Omental fat pad (tissue), 4 donors: ENCODE results near the gene OSMR. TPM values are rescaled to one million over a fixed set of nuclear protein-coding genes. Genes with fewer than 3 reads are reported as not detected.
"Not testable (repeated sequence)": the region's sequence is repeated elsewhere in the genome, so short reads cannot be mapped to it uniquely, and the experiment has no call there.

Experiments used
- ATAC-seq: fragments of 150-250 bp; one replicate; pipeline ENCODE4 v1.9.1; 2016; ENCODE audit warnings: mild to moderate bottlenecking, moderate library complexity; ENCODE audit not compliant: low FRiP score
- DNase-seq: peaks from one replicate; pipeline ENCODE4 v3.0.0-alpha.2; 2019; ENCODE audit warnings: low spot score
- total RNA-seq, 4 donors: library from RNA; depleted of rRNA; stranded (reverse); fragments of >200 nt; gene quantifications; one replicate each; pipeline ENCODE4 v1.1.0, GENCODE V29; 2016
- TF ChIP-seq, protein P1 (sequence below), 3 donors: fragments of 450-650 bp; IDR thresholded peaks; one replicate each; pipeline ENCODE4 v1.5.1; 2016 to 2017; ENCODE audit warnings: antibody characterized with exemption in 3 of 3, mild to moderate bottlenecking in 3 of 3, moderate library complexity in 2 of 3

Gene OSMR
- total RNA-seq, 4 donors from 2014 or later, result 51.7 to 180 (median 108) TPM

- DNase-seq, result no peak
- TF ChIP-seq, protein P1, sequence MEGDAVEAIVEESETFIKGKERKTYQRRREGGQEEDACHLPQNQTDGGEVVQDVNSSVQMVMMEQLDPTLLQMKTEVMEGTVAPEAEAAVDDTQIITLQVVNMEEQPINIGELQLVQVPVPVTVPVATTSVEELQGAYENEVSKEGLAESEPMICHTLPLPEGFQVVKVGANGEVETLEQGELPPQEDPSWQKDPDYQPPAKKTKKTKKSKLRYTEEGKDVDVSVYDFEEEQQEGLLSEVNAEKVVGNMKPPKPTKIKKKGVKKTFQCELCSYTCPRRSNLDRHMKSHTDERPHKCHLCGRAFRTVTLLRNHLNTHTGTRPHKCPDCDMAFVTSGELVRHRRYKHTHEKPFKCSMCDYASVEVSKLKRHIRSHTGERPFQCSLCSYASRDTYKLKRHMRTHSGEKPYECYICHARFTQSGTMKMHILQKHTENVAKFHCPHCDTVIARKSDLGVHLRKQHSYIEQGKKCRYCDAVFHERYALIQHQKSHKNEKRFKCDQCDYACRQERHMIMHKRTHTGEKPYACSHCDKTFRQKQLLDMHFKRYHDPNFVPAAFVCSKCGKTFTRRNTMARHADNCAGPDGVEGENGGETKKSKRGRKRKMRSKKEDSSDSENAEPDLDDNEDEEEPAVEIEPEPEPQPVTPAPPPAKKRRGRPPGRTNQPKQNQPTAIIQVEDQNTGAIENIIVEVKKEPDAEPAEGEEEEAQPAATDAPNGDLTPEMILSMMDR (IDR thresholded peaks at IDR 0.05), result no peak
- no peak for ATAC-seq
Measured at GRCh38 chr5:38856660-38857059, 10.8 kb downstream of the OSMR start.

- TF ChIP-seq, protein P1 (IDR thresholded peaks at IDR 0.05), result no peak
- DNase-seq (no peak), ATAC-seq (no peak)
Measured at GRCh38 chr5:38858839-38859238, 13.0 kb downstream of the OSMR start.

- not testable (repeated sequence) for DNase-seq, ATAC-seq
Measured at GRCh38 chr5:38861986-38862770, 16.4 kb downstream of the OSMR start.

DNA sequence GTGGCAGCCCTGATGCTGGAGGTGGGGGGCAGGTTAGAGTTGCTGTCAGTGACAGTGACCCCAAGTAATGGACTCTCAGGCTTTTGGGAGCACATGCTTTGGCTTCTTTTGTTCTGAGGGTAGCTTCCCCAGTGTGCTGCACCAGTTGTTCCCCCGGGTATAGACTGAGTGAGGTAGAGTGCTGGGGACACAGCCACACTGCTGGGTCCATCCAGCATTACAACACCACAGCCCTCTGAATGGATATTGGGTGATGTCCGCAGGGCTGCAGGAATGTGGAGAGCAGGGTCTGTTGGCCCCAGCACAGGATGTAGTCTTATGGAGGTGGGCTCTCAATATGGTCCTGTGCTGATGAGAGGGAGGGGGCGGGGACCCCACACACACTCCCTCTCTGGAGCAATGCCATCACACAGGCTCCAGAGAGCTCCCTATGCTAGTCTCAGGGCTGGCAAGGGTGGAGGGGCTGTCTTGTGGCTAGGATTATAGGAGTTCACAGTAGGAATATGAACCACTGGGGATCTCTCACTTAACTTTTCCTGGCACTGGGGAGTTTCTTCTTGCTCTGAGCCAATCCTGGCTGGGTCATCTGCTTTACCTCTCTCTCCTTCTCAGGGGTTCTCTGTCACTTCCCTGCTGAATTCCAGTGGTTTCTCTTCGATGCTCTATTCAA is 20.7 kb downstream of the OSMR start:
- TF ChIP-seq, protein P1 (IDR thresholded peaks at IDR 0.05), result no peak
- ATAC-seq, result peak; percentile 31
- no peak for DNase-seq

DNA sequence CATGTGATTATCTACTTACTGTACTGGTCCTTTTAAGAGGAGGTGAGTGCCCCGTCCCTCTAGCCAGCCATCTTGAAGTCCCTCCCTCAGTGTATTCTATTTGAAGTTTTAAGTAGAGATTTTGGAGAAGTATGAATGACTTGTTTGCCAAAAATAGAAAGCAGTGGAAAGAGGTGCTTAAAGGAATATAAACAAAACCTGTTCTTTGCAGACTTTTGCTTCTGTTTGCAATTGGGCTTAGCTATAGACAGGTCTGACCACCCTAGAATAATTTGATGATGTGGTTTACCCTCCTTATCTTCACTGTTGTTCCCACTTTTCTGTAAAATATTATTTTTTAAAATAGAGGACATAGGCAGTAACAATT is 21.2 kb downstream of the OSMR start:
- no peak for ATAC-seq
- TF ChIP-seq, protein P1 (IDR thresholded peaks at IDR 0.05), result no peak
- DNase-seq, result no peak

GRCh38 chr5:38867416-38867815 is 21.6 kb downstream of the OSMR start:
- DNase-seq (no peak), ATAC-seq (no peak)
- TF ChIP-seq, protein P1 (IDR thresholded peaks at IDR 0.05), result no peak

- no peak for ATAC-seq
- TF ChIP-seq, protein P1 (IDR thresholded peaks at IDR 0.05), result no peak
- DNase-seq, result no peak
Measured at GRCh38 chr5:38870595-38870994, 24.8 kb downstream of the OSMR start.
